ENCODE data around the gene POP7.

The POP7 gene

DNA sequence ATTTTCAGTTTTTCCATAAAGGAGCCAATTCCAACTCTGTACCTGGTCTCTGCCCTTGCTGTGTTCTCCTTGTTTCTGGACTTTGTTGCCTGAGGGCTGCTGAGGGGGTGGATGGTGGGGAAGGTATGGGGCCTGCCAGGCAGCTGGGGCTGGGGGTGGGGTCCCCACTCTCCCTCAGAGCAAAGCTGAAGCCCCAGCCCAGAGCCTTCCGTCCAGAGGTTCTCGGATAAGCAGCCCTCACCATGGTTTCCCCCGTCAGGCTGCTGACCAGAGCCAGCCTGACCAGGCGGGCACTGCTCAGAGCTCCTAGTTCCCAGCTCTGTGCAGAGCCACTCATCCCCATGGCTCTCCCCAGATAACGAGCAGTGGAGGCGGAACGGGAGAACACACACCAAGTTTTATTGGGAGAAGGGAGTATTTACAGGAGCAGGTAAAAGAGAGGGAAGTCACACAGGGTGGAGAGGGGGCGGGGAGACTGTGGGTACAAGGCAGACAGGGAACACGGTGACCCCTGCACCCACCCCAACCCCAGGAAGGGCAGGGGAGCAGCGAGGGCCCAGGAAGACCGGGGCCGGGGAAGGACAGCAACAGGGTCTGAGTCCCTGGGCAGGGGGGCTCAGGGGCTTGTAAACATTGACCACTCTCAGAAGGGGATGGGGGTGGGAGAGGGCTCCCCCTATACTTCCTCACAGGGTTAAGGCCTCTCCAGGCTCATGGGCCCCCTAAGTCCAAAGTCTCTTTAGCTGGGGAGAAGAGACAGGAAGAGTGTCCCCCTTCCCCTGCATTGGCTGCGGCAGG, 26.6 kb upstream of the POP7 start:
- DNase-seq: no peak

- DNase-seq: no peak
Observed at GRCh38 chr7:100679927-100680575, 25.9 kb upstream of the POP7 start.

GRCh38 chr7:100680576-100681271, 25.2 kb upstream of the POP7 start:
- DNase-seq: no peak

DNA sequence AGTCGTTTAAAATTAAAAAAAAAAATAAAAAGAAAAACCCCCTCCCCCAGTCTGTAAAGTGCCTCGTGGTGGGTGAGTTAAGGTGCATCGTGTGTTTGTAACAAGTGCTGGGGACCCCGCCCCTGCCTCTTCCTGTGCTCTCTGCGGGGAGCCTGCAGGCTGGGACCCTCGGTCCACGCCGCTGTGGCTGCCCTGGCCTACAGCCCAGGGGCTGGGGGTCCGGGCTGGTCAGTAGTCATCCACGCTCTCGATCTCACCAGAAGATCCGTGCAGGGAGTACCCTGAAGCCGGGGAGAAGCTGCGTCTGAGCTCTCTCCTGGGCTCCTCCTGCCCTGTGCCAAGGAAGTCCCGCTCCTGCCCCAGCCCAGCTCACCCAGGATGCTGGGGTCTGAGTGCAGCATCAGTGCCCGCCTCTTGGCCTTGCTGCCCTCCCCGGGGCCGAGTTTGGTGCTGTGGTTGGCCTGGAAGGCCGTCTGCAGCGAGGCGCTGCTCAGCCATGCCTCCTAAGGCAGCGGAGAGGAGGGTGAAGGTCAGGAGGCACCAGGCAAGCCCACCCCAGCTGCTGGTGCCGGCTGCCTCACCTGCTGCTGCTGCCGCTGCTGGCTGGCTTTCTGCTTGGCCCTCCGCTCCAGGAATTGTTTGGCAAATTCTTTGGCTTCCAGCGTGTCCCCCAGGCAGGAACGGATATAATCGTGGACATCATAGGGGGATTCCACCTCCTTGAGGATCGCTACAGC, 24.3 kb upstream of the POP7 start:
- DNase-seq: no peak

- no peak for DNase-seq
Observed at GRCh38 chr7:100682228-100682741, 23.6 kb upstream of the POP7 start.

GRCh38 chr7:100682991-100683658, 22.8 kb upstream of the POP7 start:
- DNase-seq: no peak

GRCh38 chr7:100683659-100684533, 22.0 kb upstream of the POP7 start:
- no peak for DNase-seq

DNA sequence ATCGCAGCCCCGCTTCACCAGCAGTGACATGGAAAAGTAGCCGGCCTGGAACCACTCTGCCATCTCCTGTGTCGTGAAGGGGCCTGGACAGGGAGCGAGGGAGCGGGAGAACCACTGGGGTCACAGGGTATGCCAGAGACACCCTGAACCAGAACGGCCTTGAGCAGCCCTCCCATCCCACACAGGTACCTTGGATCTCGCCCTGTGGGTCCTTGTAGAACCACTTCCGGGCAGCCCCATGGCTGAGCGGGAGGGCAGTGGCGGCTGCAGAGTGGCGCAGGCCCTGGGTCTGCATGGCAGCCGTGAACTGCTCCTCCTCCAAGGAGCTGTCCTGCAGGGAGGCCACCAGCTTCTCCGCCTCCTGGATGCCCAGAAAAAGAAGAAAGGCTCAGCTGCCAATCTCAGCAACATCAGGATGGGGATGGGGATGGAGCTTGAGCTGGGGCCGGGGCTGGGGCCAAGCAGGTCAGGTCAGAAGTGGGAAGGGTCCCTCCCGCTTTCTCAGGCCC, 21.3 kb upstream of the POP7 start:
- DNase-seq: no peak

- DNase-seq: no peak
Observed at GRCh38 chr7:100685049-100685605, 20.8 kb upstream of the POP7 start.

DNA sequence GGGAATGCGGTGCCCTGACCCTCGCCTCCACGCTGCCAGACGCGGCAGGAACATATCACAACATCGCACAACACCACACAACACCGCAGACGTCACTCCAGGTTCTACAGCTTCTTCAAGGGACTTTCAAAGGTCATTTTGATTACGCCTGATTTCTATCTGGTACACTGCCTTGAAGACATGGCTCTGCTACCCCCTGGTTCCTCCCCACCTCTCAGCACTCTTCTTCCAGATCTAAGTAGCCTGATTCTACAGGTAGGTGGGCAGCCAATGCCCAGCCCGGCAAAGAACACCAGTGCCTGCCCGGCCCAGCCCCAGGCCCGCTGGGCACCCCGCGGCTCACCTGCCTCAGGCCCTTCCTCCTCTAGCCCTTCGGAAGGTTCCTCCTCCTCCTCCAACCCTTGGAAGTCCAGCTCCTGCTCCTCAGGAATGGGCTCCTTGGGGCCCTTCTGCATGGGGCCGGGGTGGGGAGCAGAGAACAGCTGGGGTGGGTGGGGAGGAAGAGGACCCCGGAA, 20.2 kb upstream of the POP7 start:
- no peak for DNase-seq

DNA sequence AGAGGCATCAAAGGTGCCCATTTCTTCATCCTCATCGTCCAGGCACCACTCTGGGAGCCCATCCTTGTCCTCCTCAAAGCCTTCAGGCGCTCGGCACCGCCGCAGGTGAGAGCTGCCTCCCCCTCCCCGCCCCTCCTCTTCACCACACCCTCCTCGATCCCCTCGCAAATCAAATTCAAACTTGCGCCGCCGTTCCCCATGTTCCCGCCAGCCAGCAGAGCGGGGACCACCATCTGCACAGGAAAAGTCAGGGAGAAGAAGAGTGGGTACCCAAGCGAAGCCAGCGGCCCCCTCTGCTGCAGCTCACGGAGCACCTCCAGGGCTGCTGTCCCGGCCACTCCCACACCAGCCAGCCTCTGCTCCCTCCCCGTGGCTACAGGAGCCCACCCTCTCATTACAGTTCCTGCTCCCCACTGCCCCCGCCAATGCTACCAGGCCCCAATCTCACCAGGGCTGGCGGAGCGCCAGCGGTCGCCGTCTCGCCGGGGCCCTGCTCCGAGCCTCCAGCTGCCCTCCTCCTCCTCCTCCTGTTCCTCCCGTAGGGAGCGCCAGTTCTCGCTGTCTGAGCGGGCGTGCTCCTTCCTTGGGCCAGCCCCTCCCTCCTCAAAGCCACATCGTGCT, 19.6 kb upstream of the POP7 start:
- no peak for DNase-seq

DNA sequence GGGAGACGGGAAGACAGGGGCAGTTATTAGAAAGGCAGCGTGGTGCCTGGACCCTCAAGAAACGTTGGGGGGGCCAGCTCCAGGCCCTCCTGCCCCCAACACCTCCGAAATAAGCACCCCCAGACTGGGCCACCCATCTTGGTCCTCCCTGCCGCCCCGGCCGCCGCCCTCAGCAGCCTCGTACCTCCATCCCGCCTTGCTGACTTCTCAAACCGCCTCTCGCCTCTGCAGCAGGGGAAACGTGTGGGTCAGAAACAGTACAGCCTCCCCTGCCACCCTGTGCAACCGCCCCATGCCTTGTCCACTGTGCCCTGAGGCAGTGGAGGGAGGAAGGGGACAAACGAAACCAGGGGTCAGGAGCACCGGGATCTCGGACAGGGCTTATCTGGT, 19.1 kb upstream of the POP7 start:
- no peak for DNase-seq

- no peak for DNase-seq
Observed at GRCh38 chr7:100687261-100687660, 18.7 kb upstream of the POP7 start.

DNA sequence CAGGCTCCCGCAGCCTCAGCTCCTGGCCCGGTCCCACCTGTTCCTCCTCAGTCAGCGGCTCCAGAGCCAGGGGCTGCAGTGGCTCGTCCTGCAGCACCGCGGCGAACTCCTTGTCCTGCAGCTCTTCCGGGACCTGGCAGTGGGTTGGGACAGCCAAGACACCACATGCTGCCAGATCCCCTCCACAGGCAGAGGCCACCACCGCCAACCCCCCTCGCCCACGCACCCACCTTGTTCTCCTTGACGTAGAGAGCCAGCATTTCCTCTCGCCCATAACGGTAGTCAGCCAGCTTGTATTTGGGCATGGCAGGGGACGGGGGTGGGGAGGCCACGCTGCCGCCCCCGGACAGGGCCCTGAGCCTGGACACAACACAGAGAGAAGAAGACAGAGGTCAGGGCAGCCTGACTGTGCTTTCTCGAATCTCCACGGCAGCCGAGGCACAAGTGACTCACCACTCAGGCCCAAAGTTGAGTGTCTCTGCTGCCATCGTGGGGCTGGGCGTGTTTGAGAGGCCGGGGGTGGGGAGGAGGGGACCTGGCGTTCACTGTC, 18.1 kb upstream of the POP7 start:
- DNase-seq: no peak

DNA sequence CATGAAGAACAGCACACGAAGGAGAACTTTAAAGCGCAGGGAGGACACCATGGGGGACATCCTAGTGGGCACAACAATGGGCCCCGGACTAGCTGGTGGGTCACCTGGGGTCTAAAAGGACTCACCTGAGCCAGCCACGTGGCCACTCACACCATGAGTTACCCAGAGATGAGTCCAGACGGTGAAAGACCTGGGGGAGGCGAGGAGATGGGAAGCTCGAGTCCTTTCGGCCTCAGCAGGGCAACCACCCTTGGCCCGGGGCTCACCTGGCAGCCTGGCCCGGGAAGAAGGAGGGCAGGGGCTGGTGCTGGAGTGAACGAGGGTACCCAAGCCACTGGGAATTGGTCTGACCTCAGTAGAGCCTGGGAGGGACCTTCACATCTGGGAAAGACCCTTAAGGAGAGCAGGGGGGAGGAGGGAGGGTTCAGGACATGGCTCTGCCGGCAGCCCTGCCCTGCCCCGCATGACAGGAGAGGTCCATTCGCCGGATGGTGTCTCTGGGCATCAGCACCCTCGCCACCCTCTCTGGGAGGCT, 17.5 kb upstream of the POP7 start:
- DNase-seq: no peak

DNA sequence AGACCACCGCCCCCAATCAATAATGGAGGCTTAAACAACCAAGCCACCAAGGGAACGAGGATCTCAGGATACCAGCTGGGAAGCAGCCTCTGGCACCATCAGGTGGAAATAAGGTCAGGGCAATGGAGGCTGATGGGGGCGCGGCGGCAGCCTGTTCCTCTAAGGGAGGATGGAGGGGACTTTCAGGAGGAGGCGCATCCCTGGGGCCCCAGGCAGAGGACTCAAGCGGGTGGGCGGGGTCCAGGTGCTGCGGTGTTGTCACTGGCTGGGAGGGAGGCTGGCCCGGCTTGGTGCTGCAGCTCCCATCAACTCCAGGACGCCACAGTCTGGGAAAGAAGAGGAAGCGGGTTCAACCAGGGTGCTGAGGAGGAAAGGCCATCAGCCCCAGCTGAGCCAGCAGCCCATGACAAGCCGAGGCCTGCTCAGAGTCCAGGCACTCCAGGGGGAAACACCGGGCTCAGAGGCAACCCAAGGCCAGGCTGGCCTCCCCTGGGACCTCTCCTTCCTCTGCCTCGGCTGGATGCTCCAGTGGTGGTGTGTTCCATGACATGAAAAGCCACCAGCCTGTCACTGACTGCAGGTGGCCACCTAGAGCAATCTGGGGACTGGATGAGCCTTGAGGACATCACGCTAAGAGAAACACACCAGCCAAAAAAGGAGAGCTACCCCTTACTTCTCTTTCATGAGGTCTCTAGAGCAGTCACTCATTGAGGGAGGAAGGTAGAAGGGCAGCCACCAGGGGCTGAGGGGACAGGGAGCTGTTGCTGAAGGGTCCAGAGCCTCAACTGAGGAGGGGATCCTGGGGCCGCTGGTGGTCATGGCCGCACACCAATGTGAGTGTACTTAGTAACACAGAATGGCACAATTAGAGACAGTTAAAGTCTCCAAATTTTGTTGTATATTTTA, 16.4 kb upstream of the POP7 start:
- no peak for DNase-seq

DNA sequence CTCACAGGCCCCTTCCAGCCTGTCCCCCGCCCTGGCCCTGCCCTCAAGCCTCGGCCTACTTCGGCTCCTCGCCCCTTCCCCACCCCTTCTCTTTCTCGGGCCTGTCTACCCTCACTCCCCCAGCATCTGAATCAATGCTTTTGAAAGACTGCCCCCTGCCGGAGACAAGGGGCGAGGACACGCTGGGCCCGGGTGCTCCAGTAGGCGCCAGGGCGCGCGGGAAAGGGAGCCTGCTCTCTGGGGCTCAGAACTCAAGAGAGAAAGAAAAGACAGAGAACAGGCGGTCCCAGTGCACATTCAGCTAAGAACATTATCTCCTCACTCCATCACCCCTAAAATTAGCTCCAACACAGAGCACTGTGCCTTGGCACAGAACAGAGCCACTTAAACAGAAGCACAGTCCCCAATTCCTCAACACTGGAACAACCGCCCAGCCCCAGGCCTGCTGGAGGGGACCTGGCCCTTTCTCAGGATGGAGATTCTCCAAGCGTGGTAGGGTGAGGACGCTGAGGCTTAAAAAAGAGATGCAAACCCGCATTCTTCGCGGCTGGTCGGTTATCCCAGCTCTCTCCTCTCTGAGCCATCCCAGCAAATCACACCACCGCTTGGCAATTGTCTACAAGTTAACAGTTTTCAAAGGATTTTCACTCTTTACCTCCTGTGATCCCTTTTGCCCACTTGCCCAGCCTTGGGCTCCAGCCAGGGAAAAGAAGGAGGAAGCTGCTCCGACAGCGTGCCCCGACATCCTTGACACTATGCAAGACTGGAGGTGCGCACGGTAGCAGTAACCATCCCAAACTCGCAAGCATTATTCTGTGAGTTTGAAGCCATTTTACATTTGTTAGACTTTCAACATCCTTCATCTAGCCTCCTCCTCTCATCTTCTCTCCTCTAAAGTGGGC, 14.0 kb upstream of the POP7 start:
- no peak for DNase-seq

Data from NCI-H1436 treated with DMSO at 0.1 percent for 48 hours (cell line).